Ishikawa (cell line): Measurements from ENCODE around the gene SERPINI1.
A peak's percentile ranks its signal among the peaks of the same experiment; 100 is the strongest.

Source experiments
- CEBPB ChIP-seq: IDR thresholded peaks from 2 replicates; pipeline ENCODE4 v1.6.1; 2012
- CREB1 ChIP-seq: IDR thresholded peaks from 2 replicates; pipeline ENCODE4 v1.6.1; 2012; ENCODE audit warnings: low read depth
- EGR1 ChIP-seq: IDR thresholded peaks from 2 replicates; pipeline ENCODE4 v1.6.1; 2012
- EP300 ChIP-seq: IDR thresholded peaks from 2 replicates; pipeline ENCODE4 v1.6.1; 2012; ENCODE audit warnings: borderline replicate concordance
- FOXM1 ChIP-seq: IDR thresholded peaks from 2 replicates; pipeline ENCODE4 v1.6.1; 2012; ENCODE audit warnings: low read depth, borderline replicate concordance
- NFIC ChIP-seq: IDR thresholded peaks from 2 replicates; pipeline ENCODE4 v1.6.1; 2012
- RAD21 ChIP-seq: IDR thresholded peaks from 2 replicates; pipeline ENCODE4 v1.6.1; 2012; ENCODE audit warnings: low read depth
- TAF1 ChIP-seq: IDR thresholded peaks from 2 replicates; pipeline ENCODE4 v1.6.1; 2012; ENCODE audit warnings: low read depth, mild to moderate bottlenecking
- TCF12 ChIP-seq: IDR thresholded peaks from 2 replicates; pipeline ENCODE4 v1.6.1; 2012; ENCODE audit warnings: low read depth
- TEAD4 ChIP-seq: IDR thresholded peaks from 2 replicates; pipeline ENCODE4 v1.6.1; 2012
- USF1 ChIP-seq: IDR thresholded peaks from 2 replicates; pipeline ENCODE4 v1.6.1; 2012
- YY1 ChIP-seq: IDR thresholded peaks from 2 replicates; pipeline ENCODE4 v1.6.1; 2012; ENCODE audit warnings: low read depth
- ZBTB7A ChIP-seq: IDR thresholded peaks from 2 replicates; pipeline ENCODE4 v1.6.1; 2012; ENCODE audit warnings: low read depth
- TF ChIP-seq, protein P1 (sequence below): IDR thresholded peaks from 2 replicates; pipeline ENCODE4 v1.6.1; 2012; ENCODE audit warnings: low read depth, mild to moderate bottlenecking
- TF ChIP-seq, protein P2 (sequence below): IDR thresholded peaks from 2 replicates; pipeline ENCODE4 v1.6.1; 2012

Gene SERPINI1

DNA sequence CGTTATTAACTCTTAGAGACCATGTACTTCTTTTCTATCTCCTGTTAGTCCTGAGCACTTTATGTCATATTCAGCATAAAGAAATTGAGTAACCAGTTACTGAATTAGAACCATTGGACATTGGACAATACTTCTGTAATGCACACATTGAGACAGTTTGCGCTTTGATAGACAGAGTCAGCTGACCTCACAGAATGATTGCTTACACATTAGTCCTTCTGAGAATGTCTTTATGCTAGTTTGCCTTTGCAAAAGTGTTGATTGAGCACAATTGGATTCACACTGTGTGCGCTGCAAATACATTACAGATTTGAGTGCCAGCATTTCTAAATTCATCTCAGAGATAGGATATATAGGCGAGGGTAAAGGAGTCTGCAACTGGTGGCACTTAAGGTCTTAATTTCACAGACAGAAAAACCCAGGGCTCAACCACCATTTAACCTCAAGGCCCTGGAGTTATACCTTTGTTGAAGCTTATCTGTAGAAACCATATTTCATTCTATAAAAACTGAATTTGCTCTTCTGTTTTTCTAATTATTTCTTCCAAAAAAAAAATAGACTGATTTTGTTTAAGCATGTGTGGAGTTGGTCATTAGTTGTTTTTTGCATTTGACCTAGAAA lies 3.8 kb downstream of the SERPINI1 start:
- TF ChIP-seq CEBPB (no peak), YY1 (no peak), ZBTB7A (no peak), USF1 (no peak), CREB1 (no peak), TAF1 (no peak)
- TF ChIP-seq, protein P1, sequence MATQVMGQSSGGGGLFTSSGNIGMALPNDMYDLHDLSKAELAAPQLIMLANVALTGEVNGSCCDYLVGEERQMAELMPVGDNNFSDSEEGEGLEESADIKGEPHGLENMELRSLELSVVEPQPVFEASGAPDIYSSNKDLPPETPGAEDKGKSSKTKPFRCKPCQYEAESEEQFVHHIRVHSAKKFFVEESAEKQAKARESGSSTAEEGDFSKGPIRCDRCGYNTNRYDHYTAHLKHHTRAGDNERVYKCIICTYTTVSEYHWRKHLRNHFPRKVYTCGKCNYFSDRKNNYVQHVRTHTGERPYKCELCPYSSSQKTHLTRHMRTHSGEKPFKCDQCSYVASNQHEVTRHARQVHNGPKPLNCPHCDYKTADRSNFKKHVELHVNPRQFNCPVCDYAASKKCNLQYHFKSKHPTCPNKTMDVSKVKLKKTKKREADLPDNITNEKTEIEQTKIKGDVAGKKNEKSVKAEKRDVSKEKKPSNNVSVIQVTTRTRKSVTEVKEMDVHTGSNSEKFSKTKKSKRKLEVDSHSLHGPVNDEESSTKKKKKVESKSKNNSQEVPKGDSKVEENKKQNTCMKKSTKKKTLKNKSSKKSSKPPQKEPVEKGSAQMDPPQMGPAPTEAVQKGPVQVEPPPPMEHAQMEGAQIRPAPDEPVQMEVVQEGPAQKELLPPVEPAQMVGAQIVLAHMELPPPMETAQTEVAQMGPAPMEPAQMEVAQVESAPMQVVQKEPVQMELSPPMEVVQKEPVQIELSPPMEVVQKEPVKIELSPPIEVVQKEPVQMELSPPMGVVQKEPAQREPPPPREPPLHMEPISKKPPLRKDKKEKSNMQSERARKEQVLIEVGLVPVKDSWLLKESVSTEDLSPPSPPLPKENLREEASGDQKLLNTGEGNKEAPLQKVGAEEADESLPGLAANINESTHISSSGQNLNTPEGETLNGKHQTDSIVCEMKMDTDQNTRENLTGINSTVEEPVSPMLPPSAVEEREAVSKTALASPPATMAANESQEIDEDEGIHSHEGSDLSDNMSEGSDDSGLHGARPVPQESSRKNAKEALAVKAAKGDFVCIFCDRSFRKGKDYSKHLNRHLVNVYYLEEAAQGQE = no peak
- TF ChIP-seq, protein P2, sequence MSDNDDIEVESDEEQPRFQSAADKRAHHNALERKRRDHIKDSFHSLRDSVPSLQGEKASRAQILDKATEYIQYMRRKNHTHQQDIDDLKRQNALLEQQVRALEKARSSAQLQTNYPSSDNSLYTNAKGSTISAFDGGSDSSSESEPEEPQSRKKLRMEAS = no peak

DNA sequence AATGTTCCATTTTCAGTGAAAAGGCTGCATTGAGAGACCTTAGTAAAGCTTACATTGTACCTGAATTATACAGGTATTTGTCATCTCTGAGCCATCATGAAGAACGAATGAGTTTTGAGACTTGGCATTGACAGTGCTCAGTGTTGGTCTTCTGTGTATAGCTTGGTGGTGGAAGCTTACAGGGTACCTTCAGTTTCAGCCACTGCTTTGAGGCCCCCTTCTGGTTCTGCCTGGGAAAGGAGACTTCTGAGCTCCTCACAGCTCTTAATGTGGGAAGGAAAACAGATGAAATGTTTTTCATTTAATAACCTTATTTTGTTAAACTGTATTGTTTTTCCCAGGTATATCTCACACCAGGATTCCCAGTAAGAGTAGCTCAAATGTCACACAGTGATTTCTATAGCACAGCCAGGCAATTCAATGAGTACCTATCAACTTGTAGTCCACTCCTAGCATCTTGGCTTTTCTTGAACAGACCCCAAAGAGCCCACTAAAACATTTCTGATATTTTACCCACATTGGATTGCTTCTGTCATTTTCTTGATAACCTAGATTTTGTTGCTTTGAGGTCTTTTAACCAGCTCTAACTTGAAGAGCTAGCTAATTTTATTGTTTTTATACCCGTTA lies 5.6 kb downstream of the SERPINI1 start:
- peak; percentile 45 for TF ChIP-seq RAD21
- TF ChIP-seq, protein P2 = no peak
- TF ChIP-seq EP300 = no peak

DNA sequence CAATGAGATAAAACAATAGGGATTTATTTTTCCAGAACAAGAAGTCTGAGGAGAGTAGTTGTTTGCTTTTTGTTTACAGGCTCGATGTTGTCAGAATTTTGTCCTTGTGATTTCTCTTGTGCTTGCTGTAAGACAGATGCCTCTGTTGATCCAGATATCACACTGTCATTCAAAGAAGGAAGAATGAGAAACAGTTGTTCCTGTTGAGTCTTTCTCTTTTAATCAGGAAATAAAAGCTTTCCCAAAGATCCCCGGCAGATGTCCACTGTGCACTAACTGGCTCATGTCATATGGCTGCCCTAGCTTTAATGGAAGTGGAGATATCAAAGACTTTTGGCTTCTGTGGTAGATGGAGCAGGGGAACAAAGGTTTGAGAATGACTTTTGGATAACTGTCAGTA lies 6.8 kb downstream of the SERPINI1 start:
- no peak for TF ChIP-seq YY1
- TF ChIP-seq, protein P2 = no peak
- TF ChIP-seq USF1 = no peak
- no peak for TF ChIP-seq TEAD4
- TF ChIP-seq EGR1 = no peak
- TF ChIP-seq CEBPB = no peak
- no peak for TF ChIP-seq EP300
- no peak for TF ChIP-seq NFIC
- no peak for TF ChIP-seq TAF1
- TF ChIP-seq, protein P1 = no peak
- no peak for TF ChIP-seq ZBTB7A
- TF ChIP-seq CREB1 = no peak
- no peak for TF ChIP-seq FOXM1
- TF ChIP-seq TCF12 = no peak
- TF ChIP-seq RAD21 = no peak

- TF ChIP-seq TCF12 (no peak), USF1 (no peak), TEAD4 (no peak), NFIC (no peak), TAF1 (no peak)
- TF ChIP-seq, protein P2 = no peak
These were observed 8.3 kb downstream of the SERPINI1 start for GRCh38 chr3:167743799-167744198.

DNA sequence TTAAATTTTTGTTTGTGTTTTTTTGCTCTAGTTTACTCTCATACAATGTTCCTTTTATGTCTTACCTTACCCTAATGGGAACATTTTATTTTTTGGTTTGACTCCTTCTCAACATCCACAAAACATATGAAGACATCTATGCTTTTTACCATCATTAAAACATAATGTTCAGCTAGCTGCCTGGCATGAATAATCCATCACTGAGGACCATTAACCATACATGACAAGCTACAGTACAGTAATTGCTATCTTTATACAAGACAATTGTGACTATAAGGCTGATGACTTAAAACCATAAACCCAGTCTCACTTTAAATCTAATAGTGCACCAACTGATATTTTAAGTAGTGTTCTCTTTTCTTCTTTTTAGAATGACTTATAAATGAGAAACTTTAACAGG lies 13.7 kb downstream of the SERPINI1 start:
- TF ChIP-seq TAF1 (no peak), EGR1 (no peak), NFIC (no peak)

GRCh38 chr3:167749728-167750127 lies 14.2 kb downstream of the SERPINI1 start:
- TF ChIP-seq TCF12 (no peak), CEBPB (no peak), NFIC (no peak)
